NCI-H2081 (cell line): ENCODE data around the gene KCNK15.

ENCODE experiments used
- DNase-seq, 2 experiments: peaks; one replicate each; lab custom pipeline; 2025; lab: John Stamatoyannopoulos, UW

KCNK15 gene

GRCh38 chr20:44736170-44737021 lies 9.3 kb upstream of the KCNK15 start:
- DNase-seq = peak in 1 of 2 experiments; percentile 42

GRCh38 chr20:44737116-44737515 lies 8.5 kb upstream of the KCNK15 start:
- no peak for DNase-seq

GRCh38 chr20:44738813-44739477 lies 6.7 kb upstream of the KCNK15 start:
- DNase-seq = peak; percentile 48 to 70

GRCh38 chr20:44739942-44740341 lies 5.7 kb upstream of the KCNK15 start:
- no peak for DNase-seq

- no peak for DNase-seq
Observed at GRCh38 chr20:44742304-44743079, 3.2 kb upstream of the KCNK15 start.

- no peak for DNase-seq
Observed at GRCh38 chr20:44743080-44743701, 2.5 kb upstream of the KCNK15 start.

GRCh38 chr20:44743916-44744655 lies 1.6 kb upstream of the KCNK15 start:
- DNase-seq = no peak

GRCh38 chr20:44745122-44745597 lies 505 bp upstream of the KCNK15 start:
- DNase-seq = no peak

- DNase-seq = peak; percentile 84 to 95
Observed at GRCh38 chr20:44746367-44747165, 901 bp downstream of the KCNK15 start.

- DNase-seq = peak; percentile 88 to 94
Observed at GRCh38 chr20:44747166-44748004, 1.7 kb downstream of the KCNK15 start.

GRCh38 chr20:44748005-44748370 lies 2.3 kb downstream of the KCNK15 start:
- peak in 1 of 2 experiments; percentile 34 for DNase-seq

GRCh38 chr20:44750081-44750805 lies 4.6 kb downstream of the KCNK15 start:
- no peak for DNase-seq

- DNase-seq = no peak
Observed at GRCh38 chr20:44752099-44752931, 6.7 kb downstream of the KCNK15 start.

- DNase-seq = no peak
Observed at GRCh38 chr20:44754554-44754953, 8.9 kb downstream of the KCNK15 start.

GRCh38 chr20:44756011-44756688 lies 10.5 kb downstream of the KCNK15 start:
- DNase-seq = no peak

GRCh38 chr20:44756956-44757355 lies 11.3 kb downstream of the KCNK15 start:
- DNase-seq = no peak
